GM23338 (cell line): ENCODE measurements around the gene CNOT4. TPM values are rescaled to one million over a fixed set of nuclear protein-coding genes. Genes with fewer than 3 reads are reported as not detected.

ENCODE experiments used
- ATAC-seq: fragments of 200-7000 bp; cut with Tn5 transposase; 3 replicates; pipeline ENCODE4 v1.9.1; 2020
- DNase-seq: peaks from one replicate; pipeline ENCODE4 v3.0.0-alpha.2; 2015; ENCODE audit warnings: low spot score
- H2AFZ ChIP-seq: fragments of 200-600 bp; sonication (generic); 2 replicates; pipeline ENCODE4 v1.8.0; 2016; ENCODE audit warnings: antibody characterized with exemption, mild to moderate bottlenecking, moderate library complexity
- H3F3A ChIP-seq: fragments of 200-600 bp; sonication (generic); replicated peaks from 2 replicates; pipeline ENCODE4 v1.8.0; 2017; ENCODE audit warnings: antibody characterized with exemption, mixed run types, low read depth
- H3K27ac ChIP-seq: fragments of 200-600 bp; sonication (generic); 2 replicates; pipeline ENCODE4 v1.6.1; 2016; ENCODE audit warnings: low read depth
- H3K27me3 ChIP-seq: fragments of 200-600 bp; sonication (generic); 2 replicates; pipeline ENCODE4 v1.8.0; 2016; ENCODE audit warnings: mild to moderate bottlenecking, mixed run types, moderate library complexity; ENCODE audit not compliant: insufficient read depth
- H3K36me3 ChIP-seq: fragments of 200-600 bp; sonication (generic); 2 replicates; pipeline ENCODE4 v1.8.0; 2016; ENCODE audit warnings: mild to moderate bottlenecking; ENCODE audit not compliant: insufficient read depth
- H3K4me1 ChIP-seq: fragments of 200-600 bp; sonication (generic); 2 replicates; pipeline ENCODE4 v1.8.0; 2016; ENCODE audit warnings: mild to moderate bottlenecking, moderate library complexity; ENCODE audit not compliant: insufficient read depth
- H3K4me2 ChIP-seq: fragments of 200-600 bp; sonication (generic); 2 replicates; pipeline ENCODE4 v1.7.1; 2017; ENCODE audit warnings: mixed run types
- H3K4me3 ChIP-seq: fragments of 200-600 bp; sonication (generic); 2 replicates; pipeline ENCODE4 v1.6.1; 2016; ENCODE audit warnings: mixed run types
- H3K79me2 ChIP-seq: fragments of 200-600 bp; sonication (generic); replicated peaks from 2 replicates; pipeline ENCODE4 v1.8.0; 2017; ENCODE audit warnings: mild to moderate bottlenecking; ENCODE audit not compliant: insufficient read depth
- H3K9me2 ChIP-seq: fragments of 200-600 bp; sonication (generic); 2 replicates; pipeline ENCODE4 v1.8.0; 2017; ENCODE audit not compliant: insufficient read depth
- H4K20me1 ChIP-seq: fragments of 200-600 bp; sonication (generic); replicated peaks from 2 replicates; pipeline ENCODE4 v1.8.0; 2017; ENCODE audit warnings: mild to moderate bottlenecking; ENCODE audit not compliant: insufficient read depth
- H3K27ac Mint-ChIP-seq: 2 replicates; pipeline ENCODE4 v1.8.0; 2020; ENCODE audit warnings: inconsistent platforms, mild to moderate bottlenecking, moderate library complexity, mixed read lengths
- H3K27me3 Mint-ChIP-seq: 3 replicates; pipeline ENCODE4 v1.8.0; 2022; ENCODE audit warnings: low read depth, mild to moderate bottlenecking, moderate library complexity, mixed read lengths, inconsistent platforms; ENCODE audit not compliant: insufficient read depth, poor library complexity
- H3K36me3 Mint-ChIP-seq: 3 replicates; pipeline ENCODE4 v1.8.0; 2021; ENCODE audit warnings: low read depth, mild to moderate bottlenecking, inconsistent platforms, moderate library complexity, mixed read lengths
- H3K4me1 Mint-ChIP-seq: 3 replicates; pipeline ENCODE4 v1.8.0; 2020; ENCODE audit warnings: mild to moderate bottlenecking, inconsistent platforms, mixed read lengths
- H3K4me3 Mint-ChIP-seq: 3 replicates; pipeline ENCODE4 v1.8.0; 2021; ENCODE audit warnings: moderate library complexity, mild to moderate bottlenecking, inconsistent platforms, mixed read lengths
- H3K9me3 Mint-ChIP-seq: 3 replicates; pipeline ENCODE4 v1.8.0; 2020; ENCODE audit warnings: moderate library complexity, mild to moderate bottlenecking, inconsistent platforms, mixed read lengths
- CREB1 ChIP-seq: fragments of 250-450 bp; sonication (Bioruptor Pico); IDR thresholded peaks from 2 replicates; pipeline ENCODE4 v1.5.0; 2020; ENCODE audit warnings: low read depth, mild to moderate bottlenecking, moderate library complexity
- EZH2 ChIP-seq: fragments of 200-600 bp; sonication (generic); IDR thresholded peaks from one replicate; pipeline ENCODE4 v1.8.0; 2017; ENCODE audit warnings: antibody characterized with exemption, mild to moderate bottlenecking, low read depth; ENCODE audit not compliant: unreplicated experiment
- JUNB ChIP-seq: IDR thresholded peaks from one replicate; pipeline ENCODE4 v1.6.1; 2016; ENCODE audit warnings: antibody characterized with exemption; ENCODE audit not compliant: unreplicated experiment
- POLR2AphosphoS5 ChIP-seq: IDR thresholded peaks from 2 replicates; pipeline ENCODE4 v1.6.1; 2016; ENCODE audit warnings: antibody characterized with exemption, low read depth
- STAT1 ChIP-seq: IDR thresholded peaks from one replicate; pipeline ENCODE4 v1.6.1; 2016; ENCODE audit warnings: antibody characterized with exemption; ENCODE audit not compliant: unreplicated experiment
- ZNF114 ChIP-seq: fragments of 250-450 bp; sonication (Bioruptor Pico); IDR thresholded peaks from 2 replicates; pipeline ENCODE4 v1.5.0; 2020; ENCODE audit warnings: mild to moderate bottlenecking, moderate library complexity
- ZNF331 ChIP-seq: fragments of 250-450 bp; sonication (Bioruptor Pico); IDR thresholded peaks from 2 replicates; pipeline ENCODE4 v1.5.0; 2020; ENCODE audit warnings: low read depth, mild to moderate bottlenecking, moderate library complexity
- polyA plus RNA-seq: library from polyadenylated mRNA; unstranded; fragments of >200 nt; fragmentation: Nextera tagmentation; extraction: Ambion mirVana; gene quantifications from 2 replicates; pipeline ENCODE4 v1.2.1, GENCODE V29; 2016
- total RNA-seq: library from RNA; depleted of rRNA; stranded (reverse); fragments of >200 nt; shearing (Covaris generic); gene quantifications from 2 replicates; pipeline ENCODE4 v1.2.3, GENCODE V29; 2014
- TF ChIP-seq, protein P1 (sequence below): IDR thresholded peaks from one replicate; pipeline ENCODE4 v1.6.1; 2018; ENCODE audit warnings: antibody characterized with exemption; ENCODE audit not compliant: unreplicated experiment
- TF ChIP-seq, protein P2 (sequence below): fragments of 250-450 bp; sonication (Bioruptor Pico); IDR thresholded peaks from 2 replicates; pipeline ENCODE4 v1.5.0; 2020; ENCODE audit warnings: mild to moderate bottlenecking, moderate library complexity
- TF ChIP-seq, protein P3 (sequence below), 2 experiments: fragments of 200-600 bp in 1 of 2; sonication (generic) in 1 of 2; conservative IDR thresholded peaks; 2 replicates each; pipeline versions ENCODE4 v1.5.1 to v1.6.1; 2016 to 2017; ENCODE audit warnings: antibody characterized with exemption in 2 of 2, low read depth in 2 of 2, mild to moderate bottlenecking in 2 of 2, moderate library complexity in 1 of 2

CNOT4 gene
- total and polyA plus RNA-seq, 2 experiments from 2014 or later = 18.9 to 26.2 TPM

DNA sequence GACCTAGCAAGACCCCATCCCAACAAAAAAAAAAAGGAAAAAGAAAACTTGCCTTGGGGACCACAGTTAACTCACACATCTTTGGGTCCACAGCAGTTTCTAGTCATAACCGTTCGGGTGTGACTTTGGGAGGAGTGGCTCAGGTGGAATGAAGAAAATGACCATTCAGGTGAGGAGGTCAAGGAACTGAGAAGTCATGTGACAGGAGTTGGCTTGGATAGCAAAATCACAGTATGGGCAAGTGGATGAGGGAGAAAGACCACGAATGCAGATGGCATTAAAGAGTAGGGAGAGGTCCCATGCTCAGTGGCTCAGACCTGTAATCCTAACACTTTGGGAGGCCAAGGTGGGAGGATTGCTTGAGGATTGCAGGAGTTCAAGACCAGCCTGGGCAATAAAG, 17.1 kb upstream of the CNOT4 start:
- Histone ChIP-seq H4K20me1 (no peaks in the 10 kb centered on the region), H3K4me3 (no peak overlapping the region), H3K27ac (no peak overlapping the region), H3F3A (no peaks in the 10 kb centered on the region), H3K9me2 (no peaks in the 10 kb centered on the region), H3K27me3 (no peaks in the 10 kb centered on the region), H3K4me1 (no peaks in the 10 kb centered on the region), H3K4me2 (no peak overlapping the region), H3K79me2 (no peaks in the 10 kb centered on the region), H2AFZ (no peak overlapping the region), H3K36me3 (no peaks in the 10 kb centered on the region)
- TF ChIP-seq ZNF331 (CRISPR knock-in tag) = no peak
- Mint-ChIP-seq H3K9me3 (no peaks in the 10 kb centered on the region), H3K27ac (no peak overlapping the region), H3K36me3 (no peaks in the 10 kb centered on the region), H3K4me1 (no peaks in the 10 kb centered on the region), H3K4me3 (no peak overlapping the region), H3K27me3 (peaks cover 3% of the 10 kb centered on the region)
- no peak for ATAC-seq
- no peak for DNase-seq

DNA sequence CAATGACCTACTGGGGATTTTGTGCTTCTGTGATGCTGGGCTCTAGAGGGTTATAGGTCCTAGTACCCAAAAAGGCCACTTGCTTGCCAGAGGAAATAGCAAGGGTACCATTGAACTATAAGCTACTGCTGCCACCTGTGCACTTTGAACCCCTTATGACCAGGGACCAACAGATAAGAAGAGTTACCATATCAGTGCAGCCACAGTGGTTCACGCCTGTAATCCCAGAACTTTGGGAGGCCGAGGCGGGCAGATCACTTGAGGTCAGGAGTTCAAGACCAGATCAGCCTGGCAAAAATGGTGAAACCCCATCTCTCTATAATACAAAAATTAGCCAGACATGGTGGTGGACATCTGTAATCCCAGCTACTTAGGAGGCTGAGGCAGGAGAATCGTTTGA, 15.5 kb upstream of the CNOT4 start:
- H4K20me1 ChIP-seq = no peaks in the 10 kb centered on the region
- H3K4me2 ChIP-seq = no peak overlapping the region
- H3K36me3 ChIP-seq = no peaks in the 10 kb centered on the region
- H3F3A ChIP-seq = no peaks in the 10 kb centered on the region
- Mint-ChIP-seq H3K9me3 (no peaks in the 10 kb centered on the region), H3K36me3 (no peaks in the 10 kb centered on the region), H3K4me3 (no peak overlapping the region), H3K27ac (no peak overlapping the region), H3K27me3 (peaks cover 3% of the 10 kb centered on the region), H3K4me1 (no peaks in the 10 kb centered on the region)
- H2AFZ ChIP-seq = no peak overlapping the region
- no peaks in the 10 kb centered on the region for H3K9me2 ChIP-seq
- no peak overlapping the region for H3K27ac ChIP-seq
- no peaks in the 10 kb centered on the region for H3K4me1 ChIP-seq
- H3K27me3 ChIP-seq = no peaks in the 10 kb centered on the region
- H3K4me3 ChIP-seq = no peak overlapping the region
- DNase-seq = no peak
- no peak for ATAC-seq
- no peaks in the 10 kb centered on the region for H3K79me2 ChIP-seq
- TF ChIP-seq STAT1 (no peak), ZNF331 (CRISPR knock-in tag) (no peak), POLR2AphosphoS5 (no peak), EZH2 (no peak), CREB1 (no peak), ZNF114 (CRISPR knock-in tag) (no peak), JUNB (no peak)
- TF ChIP-seq, protein P1, sequence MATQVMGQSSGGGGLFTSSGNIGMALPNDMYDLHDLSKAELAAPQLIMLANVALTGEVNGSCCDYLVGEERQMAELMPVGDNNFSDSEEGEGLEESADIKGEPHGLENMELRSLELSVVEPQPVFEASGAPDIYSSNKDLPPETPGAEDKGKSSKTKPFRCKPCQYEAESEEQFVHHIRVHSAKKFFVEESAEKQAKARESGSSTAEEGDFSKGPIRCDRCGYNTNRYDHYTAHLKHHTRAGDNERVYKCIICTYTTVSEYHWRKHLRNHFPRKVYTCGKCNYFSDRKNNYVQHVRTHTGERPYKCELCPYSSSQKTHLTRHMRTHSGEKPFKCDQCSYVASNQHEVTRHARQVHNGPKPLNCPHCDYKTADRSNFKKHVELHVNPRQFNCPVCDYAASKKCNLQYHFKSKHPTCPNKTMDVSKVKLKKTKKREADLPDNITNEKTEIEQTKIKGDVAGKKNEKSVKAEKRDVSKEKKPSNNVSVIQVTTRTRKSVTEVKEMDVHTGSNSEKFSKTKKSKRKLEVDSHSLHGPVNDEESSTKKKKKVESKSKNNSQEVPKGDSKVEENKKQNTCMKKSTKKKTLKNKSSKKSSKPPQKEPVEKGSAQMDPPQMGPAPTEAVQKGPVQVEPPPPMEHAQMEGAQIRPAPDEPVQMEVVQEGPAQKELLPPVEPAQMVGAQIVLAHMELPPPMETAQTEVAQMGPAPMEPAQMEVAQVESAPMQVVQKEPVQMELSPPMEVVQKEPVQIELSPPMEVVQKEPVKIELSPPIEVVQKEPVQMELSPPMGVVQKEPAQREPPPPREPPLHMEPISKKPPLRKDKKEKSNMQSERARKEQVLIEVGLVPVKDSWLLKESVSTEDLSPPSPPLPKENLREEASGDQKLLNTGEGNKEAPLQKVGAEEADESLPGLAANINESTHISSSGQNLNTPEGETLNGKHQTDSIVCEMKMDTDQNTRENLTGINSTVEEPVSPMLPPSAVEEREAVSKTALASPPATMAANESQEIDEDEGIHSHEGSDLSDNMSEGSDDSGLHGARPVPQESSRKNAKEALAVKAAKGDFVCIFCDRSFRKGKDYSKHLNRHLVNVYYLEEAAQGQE = no peak
- TF ChIP-seq, protein P2, sequence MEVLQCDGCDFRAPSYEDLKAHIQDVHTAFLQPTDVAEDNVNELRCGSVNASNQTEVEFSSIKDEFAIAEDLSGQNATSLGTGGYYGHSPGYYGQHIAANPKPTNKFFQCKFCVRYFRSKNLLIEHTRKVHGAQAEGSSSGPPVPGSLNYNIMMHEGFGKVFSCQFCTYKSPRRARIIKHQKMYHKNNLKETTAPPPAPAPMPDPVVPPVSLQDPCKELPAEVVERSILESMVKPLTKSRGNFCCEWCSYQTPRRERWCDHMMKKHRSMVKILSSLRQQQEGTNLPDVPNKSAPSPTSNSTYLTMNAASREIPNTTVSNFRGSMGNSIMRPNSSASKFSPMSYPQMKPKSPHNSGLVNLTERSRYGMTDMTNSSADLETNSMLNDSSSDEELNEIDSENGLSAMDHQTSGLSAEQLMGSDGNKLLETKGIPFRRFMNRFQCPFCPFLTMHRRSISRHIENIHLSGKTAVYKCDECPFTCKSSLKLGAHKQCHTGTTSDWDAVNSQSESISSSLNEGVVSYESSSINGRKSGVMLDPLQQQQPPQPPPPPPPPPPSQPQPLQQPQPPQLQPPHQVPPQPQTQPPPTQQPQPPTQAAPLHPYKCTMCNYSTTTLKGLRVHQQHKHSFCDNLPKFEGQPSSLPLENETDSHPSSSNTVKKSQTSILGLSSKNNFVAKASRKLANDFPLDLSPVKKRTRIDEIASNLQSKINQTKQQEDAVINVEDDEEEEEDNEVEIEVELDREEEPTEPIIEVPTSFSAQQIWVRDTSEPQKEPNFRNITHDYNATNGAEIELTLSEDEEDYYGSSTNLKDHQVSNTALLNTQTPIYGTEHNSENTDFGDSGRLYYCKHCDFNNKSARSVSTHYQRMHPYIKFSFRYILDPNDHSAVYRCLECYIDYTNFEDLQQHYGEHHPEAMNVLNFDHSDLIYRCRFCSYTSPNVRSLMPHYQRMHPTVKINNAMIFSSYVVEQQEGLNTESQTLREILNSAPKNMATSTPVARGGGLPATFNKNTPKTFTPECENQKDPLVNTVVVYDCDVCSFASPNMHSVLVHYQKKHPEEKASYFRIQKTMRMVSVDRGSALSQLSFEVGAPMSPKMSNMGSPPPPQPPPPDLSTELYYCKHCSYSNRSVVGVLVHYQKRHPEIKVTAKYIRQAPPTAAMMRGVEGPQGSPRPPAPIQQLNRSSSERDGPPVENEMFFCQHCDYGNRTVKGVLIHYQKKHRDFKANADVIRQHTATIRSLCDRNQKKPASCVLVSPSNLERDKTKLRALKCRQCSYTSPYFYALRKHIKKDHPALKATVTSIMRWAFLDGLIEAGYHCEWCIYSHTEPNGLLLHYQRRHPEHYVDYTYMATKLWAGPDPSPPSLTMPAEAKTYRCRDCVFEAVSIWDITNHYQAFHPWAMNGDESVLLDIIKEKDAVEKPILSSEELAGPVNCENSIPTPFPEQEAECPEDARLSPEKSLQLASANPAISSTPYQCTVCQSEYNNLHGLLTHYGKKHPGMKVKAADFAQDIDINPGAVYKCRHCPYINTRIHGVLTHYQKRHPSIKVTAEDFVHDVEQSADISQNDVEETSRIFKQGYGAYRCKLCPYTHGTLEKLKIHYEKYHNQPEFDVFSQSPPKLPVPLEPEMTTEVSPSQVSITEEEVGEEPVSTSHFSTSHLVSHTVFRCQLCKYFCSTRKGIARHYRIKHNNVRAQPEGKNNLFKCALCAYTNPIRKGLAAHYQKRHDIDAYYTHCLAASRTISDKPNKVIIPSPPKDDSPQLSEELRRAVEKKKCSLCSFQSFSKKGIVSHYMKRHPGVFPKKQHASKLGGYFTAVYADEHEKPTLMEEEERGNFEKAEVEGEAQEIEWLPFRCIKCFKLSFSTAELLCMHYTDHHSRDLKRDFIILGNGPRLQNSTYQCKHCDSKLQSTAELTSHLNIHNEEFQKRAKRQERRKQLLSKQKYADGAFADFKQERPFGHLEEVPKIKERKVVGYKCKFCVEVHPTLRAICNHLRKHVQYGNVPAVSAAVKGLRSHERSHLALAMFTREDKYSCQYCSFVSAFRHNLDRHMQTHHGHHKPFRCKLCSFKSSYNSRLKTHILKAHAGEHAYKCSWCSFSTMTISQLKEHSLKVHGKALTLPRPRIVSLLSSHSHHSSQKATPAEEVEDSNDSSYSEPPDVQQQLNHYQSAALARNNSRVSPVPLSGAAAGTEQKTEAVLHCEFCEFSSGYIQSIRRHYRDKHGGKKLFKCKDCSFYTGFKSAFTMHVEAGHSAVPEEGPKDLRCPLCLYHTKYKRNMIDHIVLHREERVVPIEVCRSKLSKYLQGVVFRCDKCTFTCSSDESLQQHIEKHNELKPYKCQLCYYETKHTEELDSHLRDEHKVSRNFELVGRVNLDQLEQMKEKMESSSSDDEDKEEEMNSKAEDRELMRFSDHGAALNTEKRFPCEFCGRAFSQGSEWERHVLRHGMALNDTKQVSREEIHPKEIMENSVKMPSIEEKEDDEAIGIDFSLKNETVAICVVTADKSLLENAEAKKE (CRISPR knock-in tag) = no peak
- TF ChIP-seq, protein P3, sequence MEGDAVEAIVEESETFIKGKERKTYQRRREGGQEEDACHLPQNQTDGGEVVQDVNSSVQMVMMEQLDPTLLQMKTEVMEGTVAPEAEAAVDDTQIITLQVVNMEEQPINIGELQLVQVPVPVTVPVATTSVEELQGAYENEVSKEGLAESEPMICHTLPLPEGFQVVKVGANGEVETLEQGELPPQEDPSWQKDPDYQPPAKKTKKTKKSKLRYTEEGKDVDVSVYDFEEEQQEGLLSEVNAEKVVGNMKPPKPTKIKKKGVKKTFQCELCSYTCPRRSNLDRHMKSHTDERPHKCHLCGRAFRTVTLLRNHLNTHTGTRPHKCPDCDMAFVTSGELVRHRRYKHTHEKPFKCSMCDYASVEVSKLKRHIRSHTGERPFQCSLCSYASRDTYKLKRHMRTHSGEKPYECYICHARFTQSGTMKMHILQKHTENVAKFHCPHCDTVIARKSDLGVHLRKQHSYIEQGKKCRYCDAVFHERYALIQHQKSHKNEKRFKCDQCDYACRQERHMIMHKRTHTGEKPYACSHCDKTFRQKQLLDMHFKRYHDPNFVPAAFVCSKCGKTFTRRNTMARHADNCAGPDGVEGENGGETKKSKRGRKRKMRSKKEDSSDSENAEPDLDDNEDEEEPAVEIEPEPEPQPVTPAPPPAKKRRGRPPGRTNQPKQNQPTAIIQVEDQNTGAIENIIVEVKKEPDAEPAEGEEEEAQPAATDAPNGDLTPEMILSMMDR (conservative IDR thresholded peaks at IDR 0.05; ENCODE audit: low read depth in 2 of 2) = no peak
